ENCODE results near the gene OR5K1. TPM values are rescaled to one million over a fixed set of nuclear protein-coding genes. Genes with fewer than 3 reads are reported as not detected.

Gene OR5K1
- total and polyA plus RNA-seq, 9 donors, result not detected

GRCh38 chr3:98513091-98513511 is 50.1 kb downstream of the OR5K1 start:
- no peaks in the 10 kb centered on the region for H3K9me3 ChIP-seq
- intact Hi-C loops (cut with DNase I), result no loop called here

GRCh38 chr3:98513736-98514135 is 50.7 kb downstream of the OR5K1 start:
- intact Hi-C loops (cut with DNase I), result no loop called here
- no peaks in the 10 kb centered on the region for H3K4me1 ChIP-seq (ENCODE audit: insufficient read depth)
- 96 to 98% (median 97%) methylated on average over 3 of the region's 3 CpGs for WGBS, 3 donors
- DNase-seq, result no peak
- no peaks in the 10 kb centered on the region for H3K9me3 ChIP-seq
- H3K27me3 ChIP-seq, result no peaks in the 10 kb centered on the region
- no peak overlapping the region for H3K4me3 ChIP-seq
- no peaks in the 10 kb centered on the region for H3K36me3 ChIP-seq
- TF ChIP-seq POLR2A (IDR thresholded peaks at IDR 0.05) (no peak), CTCF (IDR thresholded peaks at IDR 0.05) (no peak), EP300 (IDR thresholded peaks at IDR 0.05) (no peak)
- H3K27ac ChIP-seq, result no peak overlapping the region

More at GRCh38 chr3:98513091-98513511, 50.1 kb downstream of the OR5K1 start:
- 74 to 84% (median 81%) methylated on average over 4 of the region's 4 CpGs for WGBS, 3 donors
- Histone ChIP-seq H3K4me3 (no peak overlapping the region), H3K27me3 (no peaks in the 10 kb centered on the region), H3K4me1 (ENCODE audit: insufficient read depth) (no peaks in the 10 kb centered on the region), H3K27ac (no peak overlapping the region), H3K36me3 (no peaks in the 10 kb centered on the region)
- no peak for TF ChIP-seq CTCF (IDR thresholded peaks at IDR 0.05)
- no peak for TF ChIP-seq EP300 (IDR thresholded peaks at IDR 0.05)
- no peak for TF ChIP-seq POLR2A (IDR thresholded peaks at IDR 0.05)
- no peak for DNase-seq

- H3K4me1 ChIP-seq (ENCODE audit: insufficient read depth), result peaks cover 2% of the 10 kb centered on the region
- no peak for DNase-seq
- H3K9me3 ChIP-seq, result no peaks in the 10 kb centered on the region
- TF ChIP-seq EP300 (IDR thresholded peaks at IDR 0.05) (no peak), CTCF (IDR thresholded peaks at IDR 0.05) (no peak)
- H3K4me3 ChIP-seq, result no peak overlapping the region
- H3K27me3 ChIP-seq, result no peaks in the 10 kb centered on the region
- WGBS, 3 donors, result 92 to 95% (median 95%) methylated on average over 1 of the region's 1 CpG
- no peaks in the 10 kb centered on the region for H3K36me3 ChIP-seq
- no peak overlapping the region for H3K27ac ChIP-seq
- intact Hi-C loops (cut with DNase I), result no loop called here
These were observed 51.9 kb downstream of the OR5K1 start for GRCh38 chr3:98514948-98515347.

- Histone ChIP-seq H3K9me3 (no peaks in the 10 kb centered on the region), H3K27me3 (no peaks in the 10 kb centered on the region), H3K36me3 (no peaks in the 10 kb centered on the region), H3K4me3 (no peak overlapping the region), H3K27ac (no peak overlapping the region), H3K4me1 (ENCODE audit: insufficient read depth) (peaks cover 7% of the 10 kb centered on the region)
- WGBS, 3 donors, result 97% methylated on average over 2 of the region's 2 CpGs
- no peak for TF ChIP-seq CTCF (IDR thresholded peaks at IDR 0.05)
- no peak for TF ChIP-seq EP300 (IDR thresholded peaks at IDR 0.05)
- no peak for TF ChIP-seq POLR2A (IDR thresholded peaks at IDR 0.05)
- DNase-seq, result no peak
- intact Hi-C loops (cut with DNase I), result no loop called here
These were observed 55.8 kb downstream of the OR5K1 start for GRCh38 chr3:98518816-98519215.

- WGBS, 3 donors, result 0 to 98% (median 97%) methylated on average over 1 of the region's 1 CpG
- intact Hi-C loops (cut with DNase I), result no loop called here
These were observed 56.4 kb downstream of the OR5K1 start for GRCh38 chr3:98519351-98519750.

More at GRCh38 chr3:98519351-98519750, 56.4 kb downstream of the OR5K1 start:
- TF ChIP-seq POLR2A (IDR thresholded peaks at IDR 0.05), result no peak
- no peak for TF ChIP-seq CTCF (IDR thresholded peaks at IDR 0.05)
- TF ChIP-seq EP300 (IDR thresholded peaks at IDR 0.05), result no peak
- Histone ChIP-seq H3K36me3 (no peaks in the 10 kb centered on the region), H3K27me3 (no peaks in the 10 kb centered on the region), H3K9me3 (no peaks in the 10 kb centered on the region), H3K27ac (no peak overlapping the region), H3K4me1 (ENCODE audit: insufficient read depth) (peaks cover 7% of the 10 kb centered on the region), H3K4me3 (no peak overlapping the region)
- no peak for DNase-seq

Data from ovary (tissue), 9 donors.